Measurements from ENCODE around the gene THRB.

Gene THRB

GRCh38 chr3:24520976-24521419 lies 26.3 kb upstream of the THRB start:
- H3K36me3 ChIP-seq (ENCODE audit: insufficient read depth, low read length): no peaks in the 10 kb centered on the region
- H3F3A ChIP-seq (ENCODE audit: low read depth): no peaks in the 10 kb centered on the region
- no peak overlapping the region for H3K9ac ChIP-seq (ENCODE audit: low read depth, low read length, poor library complexity, severe bottlenecking)
- no peaks in the 10 kb centered on the region for H4K20me1 ChIP-seq (ENCODE audit: insufficient read depth, low read length, poor library complexity, severe bottlenecking)
- no peaks in the 10 kb centered on the region for H3K9me3 ChIP-seq (ENCODE audit: insufficient read depth, low read depth, low read length)
- no peaks in the 10 kb centered on the region for H3K27me3 ChIP-seq (ENCODE audit: insufficient read depth, low read length, poor library complexity, severe bottlenecking)
- H3K79me2 ChIP-seq (ENCODE audit: insufficient read depth, low read length): no peaks in the 10 kb centered on the region
- no peak overlapping the region for H3K4me3 ChIP-seq (ENCODE audit: low read length, poor library complexity, severe bottlenecking)
- H3K9me2 ChIP-seq (replicated peaks; ENCODE audit: low read depth, low read length): no peaks in the 10 kb centered on the region
- TF ChIP-seq CTCF (conservative IDR thresholded peaks at IDR 0.05; ENCODE audit: low read length) (no peak), EZH2phosphoT487 (IDR thresholded peaks at IDR 0.05; ENCODE audit: borderline replicate concordance) (no peak)
- no peaks in the 10 kb centered on the region for H3K4me1 ChIP-seq (ENCODE audit: insufficient read depth, low read length, poor library complexity, severe bottlenecking)
- no peak overlapping the region for H2AFZ ChIP-seq (ENCODE audit: low read length)
- no peak overlapping the region for H3K4me2 ChIP-seq (ENCODE audit: low read depth, low read length, poor library complexity, severe bottlenecking)

- Histone ChIP-seq H3K4me3 (ENCODE audit: low read length, poor library complexity, severe bottlenecking) (no peak overlapping the region), H3K9me3 (ENCODE audit: insufficient read depth, low read depth, low read length) (no peaks in the 10 kb centered on the region), H3K27me3 (ENCODE audit: insufficient read depth, low read length, poor library complexity, severe bottlenecking) (no peaks in the 10 kb centered on the region), H3K79me2 (ENCODE audit: insufficient read depth, low read length) (no peaks in the 10 kb centered on the region), H3F3A (ENCODE audit: low read depth) (no peaks in the 10 kb centered on the region), H3K9ac (ENCODE audit: low read depth, low read length, poor library complexity, severe bottlenecking) (no peak overlapping the region), H3K4me2 (ENCODE audit: low read depth, low read length, poor library complexity, severe bottlenecking) (no peak overlapping the region), H3K4me1 (ENCODE audit: insufficient read depth, low read length, poor library complexity, severe bottlenecking) (no peaks in the 10 kb centered on the region), H4K20me1 (ENCODE audit: insufficient read depth, low read length, poor library complexity, severe bottlenecking) (no peaks in the 10 kb centered on the region), H3K9me2 (replicated peaks; ENCODE audit: low read depth, low read length) (no peaks in the 10 kb centered on the region), H2AFZ (ENCODE audit: low read length) (no peak overlapping the region), H3K36me3 (ENCODE audit: insufficient read depth, low read length) (no peaks in the 10 kb centered on the region)
- TF ChIP-seq EZH2phosphoT487 (IDR thresholded peaks at IDR 0.05; ENCODE audit: borderline replicate concordance) (no peak), CTCF (conservative IDR thresholded peaks at IDR 0.05; ENCODE audit: low read length) (no peak)
These were observed 25.4 kb upstream of the THRB start for GRCh38 chr3:24520101-24520495.

- no peak overlapping the region for H3K4me3 ChIP-seq (ENCODE audit: low read length, poor library complexity, severe bottlenecking)
- no peak overlapping the region for H3K9ac ChIP-seq (ENCODE audit: low read depth, low read length, poor library complexity, severe bottlenecking)
- no peaks in the 10 kb centered on the region for H3K27me3 ChIP-seq (ENCODE audit: insufficient read depth, low read length, poor library complexity, severe bottlenecking)
- no peaks in the 10 kb centered on the region for H3F3A ChIP-seq (ENCODE audit: low read depth)
- H4K20me1 ChIP-seq (ENCODE audit: insufficient read depth, low read length, poor library complexity, severe bottlenecking): no peaks in the 10 kb centered on the region
- H2AFZ ChIP-seq (ENCODE audit: low read length): no peak overlapping the region
- no peaks in the 10 kb centered on the region for H3K9me2 ChIP-seq (replicated peaks; ENCODE audit: low read depth, low read length)
- TF ChIP-seq EZH2phosphoT487 (IDR thresholded peaks at IDR 0.05; ENCODE audit: borderline replicate concordance) (no peak), CTCF (conservative IDR thresholded peaks at IDR 0.05; ENCODE audit: low read length) (no peak)
- no peaks in the 10 kb centered on the region for H3K9me3 ChIP-seq (ENCODE audit: insufficient read depth, low read depth, low read length)
- no peaks in the 10 kb centered on the region for H3K36me3 ChIP-seq (ENCODE audit: insufficient read depth, low read length)
- H3K79me2 ChIP-seq (ENCODE audit: insufficient read depth, low read length): no peaks in the 10 kb centered on the region
- no peak overlapping the region for H3K4me2 ChIP-seq (ENCODE audit: low read depth, low read length, poor library complexity, severe bottlenecking)
- H3K4me1 ChIP-seq (ENCODE audit: insufficient read depth, low read length, poor library complexity, severe bottlenecking): no peaks in the 10 kb centered on the region
These were observed 24.9 kb upstream of the THRB start for GRCh38 chr3:24519368-24520100.

Data from Loucy (cell line).